ENCODE data around the gene CD40.

The CD40 gene

GRCh38 chr20:46173652-46174468 is 55.7 kb downstream of the CD40 start:
- DNase-seq (ENCODE audit: low read depth): no peak

- DNase-seq (ENCODE audit: low read depth): peak; percentile 55
Measured at GRCh38 chr20:46174469-46175126, 56.5 kb downstream of the CD40 start.

- DNase-seq (ENCODE audit: low read depth): no peak
Measured at GRCh38 chr20:46175127-46175494, 57.0 kb downstream of the CD40 start.

GRCh38 chr20:46176739-46177378 is 58.7 kb downstream of the CD40 start:
- no peak for DNase-seq (ENCODE audit: low read depth)

GRCh38 chr20:46177768-46178167 is 59.7 kb downstream of the CD40 start:
- no peak for DNase-seq (ENCODE audit: low read depth)

GRCh38 chr20:46178891-46179290 is 60.8 kb downstream of the CD40 start:
- no peak for DNase-seq (ENCODE audit: low read depth)
